Astrocyte of the spinal cord (primary cell): ENCODE measurements around the gene MAN1C1.
"Not testable (repeated sequence)": the region's sequence is repeated elsewhere in the genome, so short reads cannot be mapped to it uniquely, and the experiment has no call there.

Source experiments
- DNase-seq: peaks from one replicate; pipeline ENCODE4 v3.0.0; 2011; ENCODE audit warnings: low read depth, low spot score
- H3K4me3 ChIP-seq: 2 replicates; pipeline ENCODE4 v1.5.1; 2011; ENCODE audit warnings: low read depth, mild to moderate bottlenecking, low read length, moderate library complexity
- CTCF ChIP-seq: IDR thresholded peaks from 2 replicates; pipeline ENCODE4 v1.5.1; 2012; ENCODE audit warnings: low read depth, mild to moderate bottlenecking, low read length, inconsistent platforms
- in situ Hi-C: cut with HindIII; loops from 2 replicates; pipeline ENCODE4 v1.10.0; 2017; ENCODE audit warnings: low sequenced_read_pairs

The MAN1C1 gene

GRCh38 chr1:25594971-25595370, 21.6 kb upstream of the MAN1C1 start:
- H3K4me3 ChIP-seq, result no peak overlapping the region
- in situ Hi-C loops, result no loop called here
- no peak for DNase-seq
- no peak for TF ChIP-seq CTCF

DNA sequence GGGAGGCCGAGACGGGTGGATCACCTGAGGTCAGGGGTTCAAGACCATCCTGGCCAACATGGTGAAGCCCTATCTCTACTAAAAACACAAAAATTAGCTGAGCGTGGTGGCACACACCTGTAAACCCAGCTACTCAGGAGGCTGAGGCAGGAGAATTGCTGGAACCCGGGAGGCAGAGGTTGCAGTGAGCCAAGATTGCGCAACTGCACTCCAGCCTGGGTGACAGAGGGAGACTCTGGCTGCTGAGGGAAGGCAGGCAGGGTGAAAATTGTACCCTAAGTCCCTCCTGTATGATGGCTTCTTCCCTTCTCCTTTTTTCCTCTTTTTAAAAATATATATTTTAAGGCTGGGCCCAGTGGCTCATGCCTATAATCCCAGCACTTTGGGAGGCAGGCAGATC, 19.9 kb upstream of the MAN1C1 start:
- H3K4me3 ChIP-seq, in situ Hi-C loops, DNase-seq: not testable (repeated sequence)

DNA sequence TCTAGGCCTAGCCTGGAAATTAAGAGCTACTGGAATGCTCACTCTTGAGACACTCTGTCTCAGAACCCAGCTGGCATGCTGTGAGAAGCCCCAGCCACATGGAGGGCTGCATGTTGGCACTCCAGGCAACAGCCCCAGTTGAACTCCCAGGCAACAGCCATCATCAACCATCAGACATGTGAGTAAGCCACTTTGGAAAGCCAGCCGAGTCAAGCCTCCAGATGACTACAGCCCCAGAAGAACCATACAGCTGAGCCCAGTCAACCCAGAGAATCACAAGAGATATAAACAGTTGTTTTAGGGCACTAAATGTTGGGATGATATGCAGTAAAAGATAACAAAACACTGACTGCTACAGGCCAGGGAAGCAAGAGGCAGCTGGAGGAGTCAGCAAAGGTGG, 17.7 kb upstream of the MAN1C1 start:
- in situ Hi-C loops, result no loop called here
- no peak for TF ChIP-seq CTCF
- no peak for DNase-seq
- no peak overlapping the region for H3K4me3 ChIP-seq

DNA sequence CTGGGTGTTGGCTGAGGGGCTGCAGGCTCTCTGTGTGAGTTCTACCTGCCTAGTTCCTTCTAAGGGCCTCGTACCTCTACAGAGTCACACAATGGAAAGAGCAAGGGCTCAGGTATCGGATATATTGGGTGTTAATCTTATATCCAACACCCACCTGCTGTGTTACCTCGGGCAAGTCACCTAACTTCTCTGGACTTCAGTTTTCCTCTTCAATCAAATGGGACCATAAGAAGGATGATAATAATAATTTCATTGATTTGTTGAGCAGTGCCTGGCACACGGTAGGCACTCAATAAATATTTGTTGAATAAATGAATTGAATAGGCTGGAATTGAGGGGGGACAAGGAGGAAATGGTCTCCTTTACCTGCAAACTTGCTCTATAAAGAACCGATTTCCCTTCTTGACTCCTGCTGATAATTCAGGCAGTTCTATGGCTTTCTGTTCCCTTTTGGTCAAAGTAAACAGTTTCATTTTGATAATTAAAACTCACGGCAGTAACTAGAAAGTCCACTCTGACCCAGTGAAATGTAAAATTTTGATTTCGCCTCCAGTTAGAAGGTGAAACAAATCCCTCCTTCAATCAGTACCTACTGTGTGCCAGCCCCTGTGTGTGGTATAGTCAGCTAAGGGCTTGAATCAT, 16.5 kb upstream of the MAN1C1 start:
- DNase-seq, result no peak
- H3K4me3 ChIP-seq, result no peak overlapping the region
- in situ Hi-C loops, result no loop called here
- TF ChIP-seq CTCF, result no peak

DNA sequence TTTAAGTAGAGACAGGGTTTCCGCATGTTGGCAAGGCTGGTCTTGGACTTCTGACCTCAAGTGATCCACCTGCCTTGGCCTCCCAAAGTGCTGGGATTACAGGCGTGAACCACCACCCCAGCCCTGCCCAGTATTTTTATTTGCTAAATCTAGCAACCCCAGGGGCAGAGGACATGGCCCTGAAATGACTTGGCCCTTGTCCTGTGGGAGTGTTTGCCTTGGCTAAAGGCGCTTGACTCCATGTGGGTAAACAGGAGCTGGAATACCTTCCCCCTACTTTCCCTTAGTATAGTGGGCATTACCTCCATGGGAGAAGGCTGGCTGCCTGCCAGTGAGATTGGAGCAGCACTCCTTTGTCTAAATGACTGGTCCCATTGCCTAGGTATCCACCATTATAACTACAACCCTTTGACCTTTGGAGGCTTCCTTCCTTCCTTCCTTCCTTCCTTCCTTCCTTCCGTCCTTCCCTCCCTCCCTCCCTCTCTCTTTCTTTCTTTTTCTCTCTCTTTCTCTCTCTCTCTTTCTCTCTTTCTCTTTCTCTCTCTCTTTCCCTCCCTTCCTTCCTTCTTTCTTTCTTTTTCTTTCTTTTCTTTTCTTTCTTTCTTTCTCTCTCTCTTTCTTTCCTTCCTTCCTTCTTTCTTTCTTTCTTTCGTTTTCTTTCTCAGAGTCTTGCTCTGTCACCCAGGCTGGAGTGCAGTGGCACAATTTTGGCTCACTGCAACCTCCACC, 15.5 kb upstream of the MAN1C1 start:
- H3K4me3 ChIP-seq, DNase-seq, in situ Hi-C loops: not testable (repeated sequence)

DNA sequence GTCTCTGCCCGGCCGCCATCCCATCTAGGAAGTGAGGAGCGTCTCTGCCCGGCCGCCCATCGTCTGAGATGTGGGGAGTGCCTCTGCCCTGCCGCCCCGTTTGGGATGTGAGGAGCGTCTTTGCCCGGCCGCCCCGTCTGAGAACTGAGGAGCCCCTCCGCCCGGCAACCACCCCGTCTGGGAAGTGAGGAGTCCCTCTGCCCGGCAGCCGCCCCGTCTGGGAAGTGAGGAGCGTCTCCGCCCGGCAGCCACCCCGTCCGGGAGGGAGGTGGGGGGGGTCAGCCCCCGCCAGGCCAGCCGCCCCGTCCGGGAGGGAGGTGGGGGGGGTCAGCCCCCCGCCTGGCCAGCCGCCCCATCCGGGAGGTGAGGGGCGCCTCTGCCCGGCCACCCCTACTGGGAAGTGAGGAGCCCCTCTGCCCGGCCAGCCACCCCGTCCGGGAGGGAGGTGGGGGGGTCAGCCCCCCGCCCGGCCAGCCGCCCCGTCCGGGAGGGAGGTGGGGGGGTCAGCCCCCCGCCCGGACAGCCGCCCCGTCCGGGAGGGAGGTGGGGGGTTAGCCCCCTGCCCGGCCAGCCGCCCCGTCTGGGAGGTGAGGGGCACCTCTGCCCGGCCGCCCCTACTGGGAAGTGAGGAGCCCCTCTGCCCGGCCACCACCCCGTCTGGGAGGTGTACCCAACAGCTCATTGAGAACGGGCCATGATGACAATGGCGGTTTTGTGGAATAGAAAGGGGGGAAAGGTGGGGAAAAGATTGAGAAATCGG, 12.6 kb upstream of the MAN1C1 start:
- DNase-seq, result not testable (repeated sequence)

DNA sequence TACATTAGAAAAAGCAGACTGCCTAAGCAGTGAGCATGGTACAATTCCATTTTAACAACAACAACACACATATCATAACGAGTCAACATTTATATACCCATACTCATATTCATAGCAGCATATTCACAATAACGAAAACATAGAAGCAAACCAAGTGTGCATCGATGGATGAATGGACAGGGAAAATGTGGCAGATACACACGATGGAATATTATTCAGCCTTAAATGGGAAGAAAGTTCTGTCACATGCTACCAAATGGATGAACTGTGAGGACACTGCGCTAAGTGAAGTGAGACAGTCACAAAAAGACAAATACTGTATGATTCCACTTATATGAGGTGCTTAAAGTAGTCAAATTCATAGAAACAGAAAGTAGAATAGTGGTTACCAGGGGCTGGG, 9.5 kb upstream of the MAN1C1 start:
- no peak for TF ChIP-seq CTCF
- no peak overlapping the region for H3K4me3 ChIP-seq
- no peak for DNase-seq
- in situ Hi-C loops, result no loop called here

More for the DNA sequence above, 12.6 kb upstream of the MAN1C1 start:
- H3K4me3 ChIP-seq, in situ Hi-C loops: not testable (repeated sequence)
